CD4-positive, alpha-beta T cell (primary cell): ENCODE data around the gene ITPR3. TPM values are rescaled to one million over a fixed set of nuclear protein-coding genes. Genes with fewer than 3 reads are reported as not detected.

Experiments
- microRNA-seq: library from miRNA; unstranded; fragments of <30 nt; microRNA quantifications from one replicate; pipeline ENCODE4 v1.2.0, GENCODE V29; 2021; ENCODE audit warnings: borderline microRNAs expressed, borderline replicate concordance
- total RNA-seq, 174 experiments: library from RNA in 2 of 174; stranded (reverse) in 2 of 174; gene quantifications; one replicate each; pipeline ENCODE4 v1.2.3 and lab custom pipeline; 2021 to 2026

The ITPR3 gene
- total RNA-seq, 2 experiments from 2014 or later = 44.5 to 45.5 TPM

Small RNA genes lying within 50 kb of the gene (microRNA-seq; reads per million reads assigned to microRNA genes)
- gene MIR3934 = 6.7 reads per million, percentile 31 among the genes with 10 or more reads in this experiment

Other genes with a start within 250 kb of the ITPR3 start
- 1 to 10 TPM; 1.2 to 1.6 TPM for gene KIFC1, start 229.5 kb upstream of the ITPR3 start, total RNA-seq
- 100 to 1,000 TPM; 545 to 557 TPM for gene PHF1, start 210.3 kb upstream of the ITPR3 start, total RNA-seq
- gene CUTA, start 203.2 kb upstream of the ITPR3 start, total RNA-seq = 100 to 1,000 TPM; 176 to 185 TPM
- gene SYNGAP1, start 201.3 kb upstream of the ITPR3 start, total RNA-seq = 10 to 100 TPM; 62.4 to 63.8 TPM
- 1 to 10 TPM; 5.5 to 5.7 TPM for gene ZBTB9, start 166.7 kb upstream of the ITPR3 start, total RNA-seq
- gene BAK1, start 41.0 kb upstream of the ITPR3 start, total RNA-seq = 10 to 100 TPM; 38.3 to 40.8 TPM
- 1 to 10 TPM; 8.7 to 9.3 TPM for gene UQCC2, start 90.4 kb downstream of the ITPR3 start, total RNA-seq
- not detected for gene IP6K3, start 125.6 kb downstream of the ITPR3 start, total RNA-seq
- 100 to 1,000 TPM; 122 to 124 TPM for gene LEMD2, start 167.8 kb downstream of the ITPR3 start, total RNA-seq
- not detected for gene MLN, start 182.7 kb downstream of the ITPR3 start, total RNA-seq